HG02970 (cell line): ENCODE results near the gene MRC2.

ENCODE experiments used
- ATAC-seq: cut with Tn5 transposase; IDR thresholded peaks from one replicate; pipeline ENCODE4 v1.9.1; 2021; ENCODE audit warnings: mild to moderate bottlenecking, moderate library complexity, moderate number of reproducible peaks; ENCODE audit not compliant: unreplicated experiment, low FRiP score

MRC2 gene

GRCh38 chr17:62631936-62632924 is 4.8 kb downstream of the MRC2 start:
- no peak for ATAC-seq

DNA sequence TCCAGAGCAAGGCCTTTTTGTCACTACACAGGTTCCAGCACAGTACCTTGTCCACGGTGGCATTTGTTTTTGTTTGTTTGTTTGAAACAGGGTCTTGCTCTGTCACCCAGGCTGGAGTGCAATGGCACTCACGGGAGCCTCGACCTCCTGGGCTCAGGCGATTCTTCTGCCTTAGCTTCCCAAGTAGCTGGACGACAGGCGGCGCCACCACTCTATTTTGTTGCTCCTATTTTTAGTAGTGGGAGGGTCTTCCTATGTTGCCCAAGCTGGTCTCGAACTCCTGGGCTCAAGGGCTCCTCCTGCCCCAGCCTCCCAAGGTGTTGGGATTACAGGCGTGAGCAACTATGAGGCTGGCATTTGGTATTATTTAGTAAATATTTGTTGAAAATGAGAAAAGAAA is 10.3 kb downstream of the MRC2 start:
- no peak for ATAC-seq

DNA sequence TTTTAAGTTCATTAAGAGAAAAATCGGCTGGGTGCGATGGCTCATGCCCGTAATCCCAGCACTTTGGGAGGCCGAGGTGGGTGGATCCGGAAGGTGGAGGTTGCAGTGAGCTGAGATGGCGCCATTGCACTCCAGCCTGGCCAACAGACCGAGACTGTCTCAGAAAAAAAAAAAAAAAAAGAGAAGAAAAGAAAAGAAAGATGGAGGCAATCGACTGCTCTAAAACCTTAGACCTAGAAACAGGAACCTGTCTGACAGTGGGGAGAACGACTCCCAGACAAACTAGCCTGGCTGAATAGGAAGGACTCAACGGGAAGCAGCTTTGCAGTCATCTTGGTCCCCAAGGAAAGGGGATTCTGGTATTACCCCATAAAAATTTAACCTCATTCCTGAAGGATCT is 13.7 kb downstream of the MRC2 start:
- ATAC-seq, result no peak

- no peak for ATAC-seq
These were observed 14.5 kb downstream of the MRC2 start for GRCh38 chr17:62641951-62642350.

DNA sequence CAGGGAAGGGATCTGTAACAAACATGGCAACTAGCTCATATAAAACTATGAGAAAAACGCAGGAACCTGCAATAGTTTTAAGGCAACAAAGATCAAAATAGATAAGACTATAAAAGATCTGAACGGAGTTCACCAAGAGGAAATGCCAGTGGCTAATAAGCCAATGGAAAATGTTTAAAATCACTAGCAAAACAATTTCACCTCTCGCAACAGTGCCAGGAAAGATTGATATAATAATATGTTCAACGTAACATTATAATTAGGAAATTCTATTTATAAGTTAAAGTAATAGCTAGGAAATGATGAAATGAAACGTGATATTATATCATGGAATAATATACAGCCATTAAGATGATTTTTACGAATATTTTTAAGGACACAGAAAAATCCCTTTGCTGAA is 16.0 kb downstream of the MRC2 start:
- ATAC-seq, result no peak

DNA sequence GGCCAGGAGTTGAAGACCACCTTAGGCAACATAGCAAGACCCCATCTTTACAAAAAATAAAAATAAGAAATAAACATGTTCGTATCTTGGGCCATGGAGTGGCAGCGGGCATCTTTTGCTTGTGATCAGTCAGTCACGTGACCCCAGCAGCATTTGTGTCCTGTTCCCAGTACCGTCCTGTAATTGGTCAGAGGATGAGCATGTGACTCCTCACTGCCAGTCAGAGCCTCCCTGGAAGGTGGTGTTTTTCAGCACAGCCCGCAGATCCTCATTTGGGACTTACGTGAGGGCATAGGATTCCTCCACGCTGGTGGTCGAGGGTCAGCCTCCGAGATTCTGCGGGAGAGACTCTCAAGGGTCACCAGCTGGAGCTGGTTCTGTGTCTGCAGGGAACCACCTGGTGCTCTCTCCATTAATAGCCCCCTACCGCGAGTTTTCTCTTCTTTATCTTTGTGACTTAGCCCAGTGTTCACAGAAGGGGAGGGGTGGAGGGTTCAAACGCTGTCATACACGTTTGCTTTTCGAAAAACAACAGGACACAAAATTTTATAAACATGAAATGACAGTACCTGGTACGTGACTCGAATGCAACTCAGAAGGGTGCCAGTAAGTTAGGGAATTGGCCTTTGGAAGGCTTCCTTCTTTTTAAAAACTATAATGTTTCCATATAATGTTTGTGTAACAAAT is 17.2 kb downstream of the MRC2 start:
- ATAC-seq, result no peak

GRCh38 chr17:62648251-62648955 is 20.9 kb downstream of the MRC2 start:
- no peak for ATAC-seq

DNA sequence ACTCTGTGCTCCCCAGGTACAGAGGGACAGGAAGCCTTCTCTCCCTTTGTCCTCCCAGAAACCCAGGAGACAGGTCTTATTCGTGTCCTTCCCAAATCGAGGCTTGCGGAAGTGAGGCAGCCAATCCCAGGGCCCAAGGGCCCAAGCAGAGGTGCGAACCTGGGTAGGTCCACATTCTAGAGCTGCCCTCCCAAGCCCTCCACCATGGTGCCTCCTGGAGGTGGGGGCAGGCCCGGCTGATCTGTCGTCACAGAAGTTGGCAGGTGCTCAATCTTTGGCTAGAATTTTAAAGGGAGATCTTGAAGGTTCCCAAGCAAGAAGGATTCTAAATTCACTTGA is 21.5 kb downstream of the MRC2 start:
- no peak for ATAC-seq

- ATAC-seq, result no peak
These were observed 22.1 kb downstream of the MRC2 start for GRCh38 chr17:62649570-62649969.

DNA sequence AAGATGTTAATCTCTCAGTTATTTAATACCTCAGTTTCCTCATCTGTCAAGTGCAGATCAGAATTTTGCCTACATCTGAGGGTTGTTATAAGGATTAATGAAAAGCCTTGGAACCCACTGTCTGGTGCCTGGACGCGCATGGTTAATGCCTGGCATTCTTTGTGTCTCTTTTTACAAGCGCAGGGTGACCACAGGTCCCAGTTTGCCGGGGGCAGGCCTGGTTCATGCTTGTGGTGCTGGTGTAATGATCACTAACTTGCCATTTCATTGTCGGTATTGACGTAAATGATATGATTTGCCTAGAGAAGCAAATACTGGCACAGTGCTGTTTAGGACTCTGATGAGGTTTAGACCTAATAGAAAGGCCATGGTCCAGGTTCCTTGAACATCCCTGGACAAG is 23.1 kb downstream of the MRC2 start:
- ATAC-seq, result no peak

DNA sequence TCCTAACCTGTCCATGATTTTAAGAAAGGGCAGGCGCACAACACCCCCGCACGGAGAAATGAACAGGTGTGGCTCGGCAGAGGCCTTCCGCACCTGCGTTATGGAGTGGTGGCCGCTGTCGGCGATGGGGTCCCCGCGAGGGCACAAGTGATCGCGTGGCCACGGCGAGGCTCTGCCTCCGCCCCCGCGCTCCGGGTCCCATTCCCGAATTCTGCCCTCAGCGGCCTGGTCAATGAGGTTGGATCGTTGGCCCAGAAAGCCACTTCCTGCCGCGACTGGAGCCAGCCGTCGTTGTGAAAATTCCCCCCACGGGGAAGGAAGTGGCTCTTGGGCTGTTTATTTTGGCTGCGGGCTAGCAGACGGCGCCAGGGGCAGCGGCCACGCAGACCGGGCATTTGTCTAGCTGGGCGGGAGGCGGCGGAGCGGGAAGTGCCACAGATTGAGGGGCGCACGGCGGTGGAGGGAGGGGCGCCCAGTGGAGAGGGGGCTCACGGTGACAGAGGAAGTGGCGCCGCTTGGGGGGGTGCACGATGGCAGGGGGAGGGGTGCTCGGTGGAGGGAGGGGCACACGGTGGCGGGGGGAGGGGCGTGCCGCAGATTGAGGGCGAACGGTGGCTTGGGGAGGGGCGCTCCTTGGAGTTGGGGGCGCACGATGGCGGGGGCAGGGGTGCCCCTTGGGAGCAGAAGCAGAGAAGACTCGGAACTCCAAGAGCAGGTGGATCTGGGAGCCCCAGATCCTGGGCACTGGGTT is 25.0 kb downstream of the MRC2 start:
- no peak for ATAC-seq

DNA sequence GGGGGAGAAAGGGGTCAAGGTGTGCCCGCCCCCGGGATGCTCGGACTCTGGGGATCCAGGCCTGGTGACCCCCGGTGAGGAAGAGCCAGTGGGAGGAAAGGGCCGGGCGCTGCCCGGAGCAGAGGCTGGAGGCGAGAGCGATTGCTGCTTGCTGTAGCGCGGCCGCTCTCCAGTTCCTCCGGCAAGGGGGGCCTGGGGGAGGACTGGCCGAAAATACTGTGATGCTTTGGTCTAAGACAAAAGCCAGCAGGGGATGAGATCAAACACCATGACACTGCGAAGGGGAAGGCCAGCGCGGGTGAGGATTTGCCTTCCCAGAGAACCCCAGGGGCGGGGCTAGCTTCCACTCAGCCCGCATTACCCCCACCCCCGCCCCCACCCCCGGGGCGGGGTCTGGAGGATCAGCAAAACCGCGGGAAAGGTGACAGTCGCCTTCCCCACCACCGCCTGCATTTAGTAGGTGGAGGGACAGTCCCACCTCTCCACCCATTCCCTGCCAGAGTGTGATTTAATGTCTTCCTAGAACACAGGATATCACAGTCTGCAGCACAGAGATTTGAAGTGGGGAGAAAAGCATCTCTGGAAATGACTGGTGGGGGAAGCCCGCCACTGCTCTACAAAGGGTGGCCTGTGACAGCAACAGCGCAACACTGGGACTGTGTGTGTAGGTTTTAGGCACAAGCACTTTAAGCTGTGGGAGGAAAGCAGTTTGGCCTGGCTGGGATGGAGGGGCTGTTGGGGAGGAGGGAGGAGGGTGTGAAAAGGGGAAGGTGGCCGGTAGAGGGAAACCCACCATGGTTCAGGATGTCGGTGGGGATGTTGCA is 25.7 kb downstream of the MRC2 start:
- ATAC-seq, result peak; percentile 77

- ATAC-seq, result no peak
These were observed 26.6 kb downstream of the MRC2 start for GRCh38 chr17:62653826-62654761.

- ATAC-seq, result no peak
These were observed 28.2 kb downstream of the MRC2 start for GRCh38 chr17:62655656-62656055.

DNA sequence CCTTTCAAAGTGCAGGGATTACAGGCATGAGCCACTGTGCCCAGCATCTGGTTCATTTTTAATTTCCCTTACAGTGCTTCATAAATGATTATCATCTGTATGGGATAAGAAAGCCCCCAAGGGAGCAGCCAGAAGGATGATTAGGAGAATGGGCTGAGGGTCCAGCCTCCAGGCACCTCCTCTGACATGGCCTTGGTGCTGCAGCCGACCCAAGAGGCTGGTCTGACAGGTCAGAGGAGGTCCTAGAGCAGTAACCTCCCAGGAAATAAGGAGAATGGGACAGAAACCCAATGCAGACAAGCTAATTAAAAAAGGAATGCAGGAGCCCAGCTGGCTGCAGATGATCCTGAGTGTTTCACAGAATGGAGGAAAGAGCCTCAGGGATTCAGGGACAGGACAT is 29.0 kb downstream of the MRC2 start:
- ATAC-seq, result no peak

DNA sequence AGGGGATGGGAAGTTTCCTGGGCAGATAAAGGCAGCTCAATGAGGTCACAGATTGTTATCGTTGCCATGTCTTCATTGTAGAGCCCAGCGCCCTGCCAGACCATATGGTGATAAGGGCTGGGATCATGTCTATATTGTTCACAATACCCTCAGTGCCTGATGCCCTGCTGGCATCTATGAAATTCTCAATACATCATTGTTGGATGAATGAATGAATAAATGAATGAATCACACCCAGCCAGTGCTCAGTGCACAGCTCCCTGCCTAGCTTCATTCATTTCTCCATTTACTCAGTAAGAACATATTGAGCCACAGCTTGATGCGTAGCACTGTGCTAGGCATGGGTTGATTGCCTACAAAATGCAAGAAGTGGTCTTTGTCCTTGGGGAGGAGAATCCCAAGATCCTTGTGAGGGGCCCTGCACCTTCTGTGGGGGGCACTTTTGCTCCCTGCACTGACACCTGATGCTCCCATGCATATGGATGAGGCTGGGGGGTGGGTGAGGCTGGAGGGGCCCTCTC is 29.7 kb downstream of the MRC2 start:
- no peak for ATAC-seq

GRCh38 chr17:62657690-62658089 is 30.2 kb downstream of the MRC2 start:
- no peak for ATAC-seq

DNA sequence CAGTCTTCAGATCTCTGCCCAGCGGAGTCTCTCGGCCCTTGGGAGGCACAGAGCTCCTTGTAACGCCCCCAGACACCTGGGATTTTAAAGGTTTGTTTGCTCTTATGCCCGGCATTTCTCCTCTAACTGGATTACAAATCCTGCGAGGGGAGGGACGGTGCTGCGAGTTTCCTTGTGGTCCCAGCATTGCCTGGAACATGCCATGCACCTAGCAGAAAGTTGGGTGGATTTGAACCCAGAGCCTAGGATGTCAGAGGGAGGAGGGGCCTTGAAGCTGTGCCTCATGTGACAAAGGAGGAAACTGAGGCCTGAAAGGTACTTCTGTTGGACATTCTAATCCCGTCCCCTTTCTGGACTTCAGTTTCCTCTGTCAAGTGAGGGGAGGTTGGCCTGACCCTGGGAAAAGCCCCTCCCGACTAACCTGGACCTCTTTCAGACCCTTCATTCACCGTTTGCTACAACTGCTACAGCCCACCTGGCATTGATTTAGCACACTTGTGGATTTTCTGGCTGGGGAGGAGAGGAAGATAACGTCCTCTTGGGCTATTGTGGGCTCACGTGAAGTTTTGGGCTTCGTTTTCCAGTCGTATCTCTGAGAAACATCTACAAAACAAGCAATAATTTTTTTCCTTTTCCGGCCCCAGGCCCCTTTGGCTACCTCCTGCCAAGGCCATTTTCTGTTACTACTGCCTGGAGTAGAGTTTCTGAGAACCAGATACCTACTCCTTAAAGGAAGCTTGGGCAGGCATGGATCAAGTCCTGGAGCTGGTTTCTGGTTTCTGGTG is 30.9 kb downstream of the MRC2 start:
- ATAC-seq, result no peak
